Lower lobe of right lung (tissue), 2 donors: ENCODE results near the gene CATSPERD. TPM values are rescaled to one million over a fixed set of nuclear protein-coding genes. Genes with fewer than 3 reads are reported as not detected.

ENCODE experiments used
- ATAC-seq, 2 donors: fragments of 200-7000 bp; cut with Tn5 transposase; one replicate each; pipeline ENCODE4 v1.9.1; 2020 to 2022; ENCODE audit warnings: mild to moderate bottlenecking in 2 of 2, moderate library complexity in 2 of 2
- DNase-seq: peaks from one replicate; pipeline ENCODE4 v3.0.0-alpha.2; 2020
- H3K27ac ChIP-seq: fragments of 200-600 bp; one replicate; pipeline ENCODE4 v1.8.0; 2022
- H3K27me3 ChIP-seq: fragments of 200-600 bp; one replicate; pipeline ENCODE4 v1.8.0; 2022; ENCODE audit warnings: low read depth
- H3K36me3 ChIP-seq: fragments of 200-600 bp; one replicate; pipeline ENCODE4 v1.8.0; 2022; ENCODE audit warnings: mild to moderate bottlenecking
- H3K4me1 ChIP-seq: fragments of 200-600 bp; one replicate; pipeline ENCODE4 v1.8.0; 2022
- H3K4me3 ChIP-seq: fragments of 200-600 bp; one replicate; pipeline ENCODE4 v1.8.0; 2022; ENCODE audit warnings: mild to moderate bottlenecking
- H3K9me3 ChIP-seq: fragments of 200-600 bp; one replicate; pipeline ENCODE4 v1.8.0; 2022
- intact Hi-C: fragments of 100-400 bp; cut with DNase I; formaldehyde crosslinking; loops from one replicate; pipeline ENCODE4 v1.11.0; 2022
- total RNA-seq: library from RNA; stranded (reverse); fragmentation: NEBNext Ultra II Directional; extraction: Animal tissue kit (Norgen Biotek cat#: 25700); gene quantifications from one replicate; pipeline ENCODE4 v1.2.1, GENCODE V29; 2021
- TF ChIP-seq, protein P1 (sequence below): fragments of 200-600 bp; IDR thresholded peaks from one replicate; pipeline ENCODE4 v1.8.0; 2022; ENCODE audit warnings: antibody characterized with exemption, mild to moderate bottlenecking
- donor health status: DM: no; HTN: yes; CAD: no; lungs with severe emphysema.

Gene CATSPERD
- total RNA-seq, 1 donor from 2014 or later = 6.4 TPM

DNA sequence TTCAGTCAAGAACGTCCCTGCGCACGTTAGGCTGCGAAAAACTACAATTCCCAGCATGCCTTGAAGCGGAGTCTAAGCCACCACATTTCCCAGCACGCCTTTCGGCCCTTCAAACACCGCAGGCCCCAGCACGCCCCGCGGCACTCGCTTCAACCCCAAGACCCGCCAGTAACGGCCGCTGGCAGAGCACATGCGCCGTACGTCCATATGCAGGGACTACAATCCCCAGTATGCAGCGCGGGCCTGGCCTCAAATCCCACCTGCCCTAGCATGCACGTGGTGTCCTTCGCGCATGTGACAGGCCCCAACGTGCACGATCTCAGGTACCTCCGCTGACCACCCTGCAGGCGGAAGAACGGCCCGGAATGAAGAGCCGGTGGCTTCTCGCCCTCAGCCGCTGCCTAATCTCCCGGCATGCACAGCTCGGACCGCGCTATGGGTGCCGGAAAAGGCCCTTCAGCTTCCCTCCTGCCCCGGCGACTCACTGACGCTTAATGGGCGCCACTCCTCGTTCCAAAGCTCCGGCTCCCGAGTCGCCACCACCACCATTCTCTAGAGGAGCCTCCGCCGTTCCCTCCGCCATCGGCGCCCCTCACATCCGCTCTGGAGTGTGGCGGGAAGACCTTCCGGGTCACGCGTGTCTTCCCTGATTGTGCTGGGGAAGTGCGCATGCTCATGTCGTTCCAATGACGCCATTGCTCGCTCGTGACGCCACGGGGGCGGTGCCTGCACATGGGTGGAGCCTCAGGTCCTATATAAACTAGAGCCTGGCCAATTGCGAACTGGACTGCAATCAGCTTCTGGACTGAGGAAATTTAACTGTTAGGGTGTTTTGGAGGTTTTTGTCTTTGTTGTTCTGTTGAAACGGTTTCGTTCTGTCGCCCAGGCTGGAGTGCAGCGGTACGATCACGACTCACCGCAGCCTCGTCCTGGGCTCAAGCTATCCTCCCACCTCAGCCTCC is 70.4 kb downstream of the CATSPERD start, which contains the start of gene DUS3L:
Gene DUS3L, minus strand, starts transcription at position 605 of the 962 bp plus-strand sequence. Its CDS starts 22 bp downstream, at position 583.
- Histone ChIP-seq H3K9me3 (no peaks in the 10 kb centered on the region), H3K4me3 (peak within 1 kb of the TSS; percentile 91), H3K27me3 (no peaks in the 10 kb centered on the region), H3K36me3 (peaks cover 44% of the 10 kb centered on the region), H3K4me1 (peaks cover 9% of the 10 kb centered on the region), H3K27ac (peak within 1 kb of the TSS; percentile 99)
- peak; percentile 99 for DNase-seq
- TF ChIP-seq, protein P1, sequence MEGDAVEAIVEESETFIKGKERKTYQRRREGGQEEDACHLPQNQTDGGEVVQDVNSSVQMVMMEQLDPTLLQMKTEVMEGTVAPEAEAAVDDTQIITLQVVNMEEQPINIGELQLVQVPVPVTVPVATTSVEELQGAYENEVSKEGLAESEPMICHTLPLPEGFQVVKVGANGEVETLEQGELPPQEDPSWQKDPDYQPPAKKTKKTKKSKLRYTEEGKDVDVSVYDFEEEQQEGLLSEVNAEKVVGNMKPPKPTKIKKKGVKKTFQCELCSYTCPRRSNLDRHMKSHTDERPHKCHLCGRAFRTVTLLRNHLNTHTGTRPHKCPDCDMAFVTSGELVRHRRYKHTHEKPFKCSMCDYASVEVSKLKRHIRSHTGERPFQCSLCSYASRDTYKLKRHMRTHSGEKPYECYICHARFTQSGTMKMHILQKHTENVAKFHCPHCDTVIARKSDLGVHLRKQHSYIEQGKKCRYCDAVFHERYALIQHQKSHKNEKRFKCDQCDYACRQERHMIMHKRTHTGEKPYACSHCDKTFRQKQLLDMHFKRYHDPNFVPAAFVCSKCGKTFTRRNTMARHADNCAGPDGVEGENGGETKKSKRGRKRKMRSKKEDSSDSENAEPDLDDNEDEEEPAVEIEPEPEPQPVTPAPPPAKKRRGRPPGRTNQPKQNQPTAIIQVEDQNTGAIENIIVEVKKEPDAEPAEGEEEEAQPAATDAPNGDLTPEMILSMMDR = no peak
- intact Hi-C loops = no loop called here
- peak; percentile 98 for ATAC-seq

DNA sequence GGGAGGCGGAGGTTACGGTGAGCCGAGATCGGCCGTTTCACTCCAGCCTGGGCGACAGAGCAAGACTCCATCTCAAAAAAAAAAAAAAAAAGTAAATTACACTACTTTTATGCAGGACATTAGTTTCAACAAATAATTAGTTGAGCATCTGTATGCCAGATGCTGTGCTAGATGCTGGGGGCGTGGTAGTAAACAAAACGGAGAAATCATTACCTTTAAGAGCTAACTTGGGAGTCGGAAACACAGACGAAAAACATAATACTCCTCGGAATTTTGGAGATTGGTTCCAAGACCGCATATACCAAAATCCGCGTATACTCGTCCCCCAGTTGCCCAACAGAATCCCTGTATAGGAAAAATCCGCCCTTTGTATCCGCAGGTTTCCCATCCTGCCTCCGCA is 71.8 kb downstream of the CATSPERD start:
- peaks cover 9% of the 10 kb centered on the region for H3K4me1 ChIP-seq
- TF ChIP-seq, protein P1 = no peak
- H3K9me3 ChIP-seq = no peaks in the 10 kb centered on the region
- no peak for ATAC-seq
- no peaks in the 10 kb centered on the region for H3K27me3 ChIP-seq
- no peak for DNase-seq
- intact Hi-C loops = no loop called here
- H3K36me3 ChIP-seq = peaks cover 30% of the 10 kb centered on the region
- H3K27ac ChIP-seq = no peak overlapping the region
- H3K4me3 ChIP-seq = no peak overlapping the region

- DNase-seq (no peak), ATAC-seq (no peak)
- TF ChIP-seq, protein P1 = no peak
- H3K27ac ChIP-seq = no peak overlapping the region
- peaks cover 20% of the 10 kb centered on the region for H3K36me3 ChIP-seq
- H3K27me3 ChIP-seq = no peaks in the 10 kb centered on the region
- peaks cover 9% of the 10 kb centered on the region for H3K4me1 ChIP-seq
- no peaks in the 10 kb centered on the region for H3K9me3 ChIP-seq
- H3K4me3 ChIP-seq = no peak overlapping the region
- intact Hi-C loops = no loop called here
Measured at GRCh38 chr19:5793188-5793587, 72.8 kb downstream of the CATSPERD start.

DNA sequence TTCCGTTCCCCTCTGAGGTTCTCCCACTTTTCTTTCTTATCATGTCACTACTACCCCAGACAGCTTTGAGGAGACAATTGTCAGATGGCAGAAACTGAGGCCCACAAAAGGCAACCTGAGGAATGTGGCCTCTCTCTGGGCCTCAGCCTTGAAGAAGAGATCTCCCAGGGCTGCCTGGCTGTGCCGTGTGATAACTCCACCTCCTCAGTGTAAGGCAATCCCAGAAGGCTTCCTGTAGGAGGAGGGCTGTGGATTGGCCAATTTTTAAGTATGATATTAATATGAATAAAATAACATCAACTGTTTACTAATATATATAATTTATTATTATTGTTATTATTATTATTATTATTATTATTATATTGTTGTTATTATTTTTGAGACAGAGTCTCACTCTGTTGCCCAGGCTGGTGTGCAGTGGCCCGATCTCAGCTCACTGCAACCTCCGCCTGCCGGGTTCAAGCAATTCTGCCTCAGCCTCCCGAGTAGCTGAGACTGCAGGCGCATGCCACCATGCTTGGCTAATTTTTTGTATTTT is 75.0 kb downstream of the CATSPERD start:
- Histone ChIP-seq H3K36me3 (no peaks in the 10 kb centered on the region), H3K27ac (no peak overlapping the region), H3K27me3 (peaks cover 13% of the 10 kb centered on the region), H3K4me1 (no peaks in the 10 kb centered on the region), H3K4me3 (no peak overlapping the region), H3K9me3 (no peaks in the 10 kb centered on the region)
- ATAC-seq (no peak), DNase-seq (no peak)
- intact Hi-C loops = no loop called here
- TF ChIP-seq, protein P1 = no peak

GRCh38 chr19:5798244-5798643 is 77.8 kb downstream of the CATSPERD start:
- no peaks in the 10 kb centered on the region for H3K36me3 ChIP-seq
- H3K4me1 ChIP-seq = peaks cover 2% of the 10 kb centered on the region
- no peak overlapping the region for H3K4me3 ChIP-seq
- intact Hi-C loops = no loop called here
- ATAC-seq (no peak), DNase-seq (no peak)
- TF ChIP-seq, protein P1 = no peak
- H3K27ac ChIP-seq = no peak overlapping the region
- H3K27me3 ChIP-seq = peaks cover 36% of the 10 kb centered on the region
- H3K9me3 ChIP-seq = no peaks in the 10 kb centered on the region
